WTC11 (cell line): ENCODE data around the gene SKIL.

ENCODE experiments used
- ATF2 ChIP-seq: sonication (generic); formaldehyde crosslinking; IDR thresholded peaks from 2 replicates; pipeline ENCODE4 v1.8.1; 2022; ENCODE audit warnings: low read depth, missing genetic modification reagents, borderline replicate concordance
- CDX4 ChIP-seq: fragments of 250-450 bp; sonication (Bioruptor Pico); IDR thresholded peaks from 2 replicates; pipeline ENCODE4 v1.9.0; 2021; ENCODE audit warnings: moderate library complexity, mild to moderate bottlenecking, inconsistent platforms, borderline replicate concordance
- CTCF ChIP-seq: fragments of 200-600 bp; IDR thresholded peaks from 2 replicates; pipeline ENCODE4 v1.8.0; 2022; ENCODE audit warnings: antibody characterized with exemption
- E2F4 ChIP-seq: sonication (generic); formaldehyde crosslinking; IDR thresholded peaks from 2 replicates; pipeline ENCODE4 v1.8.1; 2022; ENCODE audit warnings: low read depth, mild to moderate bottlenecking, moderate library complexity, missing genetic modification reagents, borderline replicate concordance
- JUN ChIP-seq: sonication (generic); formaldehyde crosslinking; IDR thresholded peaks from 2 replicates; pipeline ENCODE4 v1.8.0; 2023; ENCODE audit warnings: mild to moderate bottlenecking, missing genetic modification reagents
- MAX ChIP-seq: sonication (generic); formaldehyde crosslinking; IDR thresholded peaks from 2 replicates; pipeline ENCODE4 v1.8.0; 2022; ENCODE audit warnings: mild to moderate bottlenecking, missing genetic modification reagents
- MLX ChIP-seq: sonication (generic); formaldehyde crosslinking; IDR thresholded peaks from 2 replicates; pipeline ENCODE4 v1.8.1; 2023; ENCODE audit warnings: mild to moderate bottlenecking, missing genetic modification reagents, moderate library complexity
- NFYB ChIP-seq: sonication (generic); formaldehyde crosslinking; conservative IDR thresholded peaks from 2 replicates; pipeline ENCODE4 v1.8.0; 2022; ENCODE audit warnings: low read depth, missing genetic modification reagents
- PREB ChIP-seq: sonication (generic); formaldehyde crosslinking; IDR thresholded peaks from 2 replicates; pipeline ENCODE4 v1.8.1; 2022; ENCODE audit warnings: mild to moderate bottlenecking, missing genetic modification reagents, moderate library complexity, borderline replicate concordance
- SP1 ChIP-seq: sonication (generic); formaldehyde crosslinking; conservative IDR thresholded peaks from 2 replicates; pipeline ENCODE4 v1.8.1; 2022; ENCODE audit warnings: missing genetic modification reagents
- STAT6 ChIP-seq: sonication (generic); formaldehyde crosslinking; conservative IDR thresholded peaks from 2 replicates; pipeline ENCODE4 v1.8.1; 2023; ENCODE audit warnings: mild to moderate bottlenecking, low read depth, missing genetic modification reagents, moderate library complexity
- USF1 ChIP-seq: sonication (generic); formaldehyde crosslinking; IDR thresholded peaks from 2 replicates; pipeline ENCODE4 v1.8.0; 2022; ENCODE audit warnings: mild to moderate bottlenecking, missing genetic modification reagents

GRCh38 chr3:170309046-170309445 lies 48.5 kb upstream of the SKIL start:
- TF ChIP-seq E2F4 (no peak), CTCF (no peak), MAX (CRISPR knock-in tag) (no peak), MLX (CRISPR knock-in tag) (no peak), PREB (CRISPR knock-in tag) (no peak), ATF2 (no peak), NFYB (CRISPR knock-in tag) (no peak), SP1 (CRISPR knock-in tag) (no peak), CDX4 (no peak), STAT6 (no peak), JUN (CRISPR knock-in tag) (no peak), USF1 (CRISPR knock-in tag) (no peak)
